ENCODE data around the gene COPS2.

Gene COPS2

DNA sequence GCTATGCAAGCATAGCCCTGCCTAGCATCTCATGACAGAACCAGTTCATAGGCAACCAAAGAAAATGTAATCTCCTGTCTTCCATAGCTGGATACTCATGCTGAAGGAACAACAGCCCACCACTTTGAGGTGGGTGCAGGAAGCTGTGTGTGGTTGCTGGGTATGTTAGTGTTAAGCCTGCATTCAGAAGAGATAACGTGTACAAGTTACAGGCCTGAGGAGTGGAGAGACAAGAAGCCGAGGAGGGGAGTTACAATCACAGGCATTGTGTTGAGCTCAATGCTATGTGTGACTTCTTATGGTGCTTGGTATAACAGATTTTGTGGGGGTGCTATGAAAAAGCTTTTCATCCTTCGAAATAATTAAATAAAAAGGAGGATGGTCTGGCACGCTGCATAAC lies 66.4 kb downstream of the COPS2 start:
- TF ChIP-seq, protein P1, sequence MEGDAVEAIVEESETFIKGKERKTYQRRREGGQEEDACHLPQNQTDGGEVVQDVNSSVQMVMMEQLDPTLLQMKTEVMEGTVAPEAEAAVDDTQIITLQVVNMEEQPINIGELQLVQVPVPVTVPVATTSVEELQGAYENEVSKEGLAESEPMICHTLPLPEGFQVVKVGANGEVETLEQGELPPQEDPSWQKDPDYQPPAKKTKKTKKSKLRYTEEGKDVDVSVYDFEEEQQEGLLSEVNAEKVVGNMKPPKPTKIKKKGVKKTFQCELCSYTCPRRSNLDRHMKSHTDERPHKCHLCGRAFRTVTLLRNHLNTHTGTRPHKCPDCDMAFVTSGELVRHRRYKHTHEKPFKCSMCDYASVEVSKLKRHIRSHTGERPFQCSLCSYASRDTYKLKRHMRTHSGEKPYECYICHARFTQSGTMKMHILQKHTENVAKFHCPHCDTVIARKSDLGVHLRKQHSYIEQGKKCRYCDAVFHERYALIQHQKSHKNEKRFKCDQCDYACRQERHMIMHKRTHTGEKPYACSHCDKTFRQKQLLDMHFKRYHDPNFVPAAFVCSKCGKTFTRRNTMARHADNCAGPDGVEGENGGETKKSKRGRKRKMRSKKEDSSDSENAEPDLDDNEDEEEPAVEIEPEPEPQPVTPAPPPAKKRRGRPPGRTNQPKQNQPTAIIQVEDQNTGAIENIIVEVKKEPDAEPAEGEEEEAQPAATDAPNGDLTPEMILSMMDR (conservative IDR thresholded peaks at IDR 0.05; ENCODE audit: low read length), result no peak
- no peak for DNase-seq (ENCODE audit: low read depth)
- H3K4me3 ChIP-seq (ENCODE audit: low read length), result no peak overlapping the region

DNA sequence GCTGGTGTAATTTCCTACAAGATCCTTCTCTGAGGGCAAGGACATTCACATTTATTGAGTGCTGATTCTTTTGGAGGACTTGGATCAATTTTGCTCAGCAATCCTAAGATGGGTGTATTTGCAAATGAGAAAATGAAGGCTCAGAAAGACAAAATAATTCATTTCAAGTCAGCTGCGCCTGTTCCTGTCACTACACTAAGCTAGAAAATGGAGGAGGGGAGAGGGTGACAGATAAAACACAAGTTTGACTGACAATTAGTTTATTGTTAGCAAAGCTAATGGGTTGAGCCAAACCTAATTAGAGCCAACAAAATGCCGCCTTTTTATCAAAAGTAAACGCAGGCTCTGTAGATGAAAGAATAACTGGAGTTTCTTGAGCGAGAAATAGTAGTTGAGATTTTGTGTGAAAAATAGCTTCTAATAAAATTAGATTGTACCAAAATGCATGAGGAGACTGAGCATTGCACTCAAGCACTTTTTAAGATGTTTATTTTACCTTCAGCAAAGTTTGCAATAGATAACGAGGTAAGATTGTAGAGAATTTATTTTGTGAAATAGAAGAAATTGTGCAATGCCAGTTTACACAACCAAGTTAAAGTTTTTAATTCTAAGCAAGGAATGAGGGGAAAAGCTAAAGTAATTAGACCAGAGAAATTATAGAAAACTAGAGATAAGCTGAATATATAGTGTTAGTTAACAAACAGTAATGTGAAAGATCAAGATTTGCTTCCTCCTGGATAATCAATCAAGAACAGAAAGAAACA lies 69.5 kb downstream of the COPS2 start:
- TF ChIP-seq, protein P1 (conservative IDR thresholded peaks at IDR 0.05; ENCODE audit: low read length), result no peak

DNA sequence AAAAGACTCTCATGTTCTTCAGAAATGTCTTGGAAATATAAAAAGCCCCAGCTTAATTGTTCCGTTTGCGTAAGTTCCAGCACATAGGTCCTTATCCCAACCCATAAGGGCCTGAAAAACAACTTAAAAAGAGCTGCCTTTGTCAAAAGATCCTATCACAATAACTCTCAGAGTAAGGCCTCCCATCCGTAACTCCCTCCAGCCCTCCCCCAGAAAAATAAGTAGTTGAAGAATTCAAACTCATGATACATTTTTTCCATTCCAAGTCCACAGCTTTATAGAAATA lies 71.2 kb downstream of the COPS2 start:
- TF ChIP-seq, protein P1 (conservative IDR thresholded peaks at IDR 0.05; ENCODE audit: low read length), result no peak
- no peak for DNase-seq (ENCODE audit: low read depth)
- H3K4me3 ChIP-seq (ENCODE audit: low read length), result no peak overlapping the region

More for the DNA sequence above, 69.5 kb downstream of the COPS2 start:
- no peak for DNase-seq (ENCODE audit: low read depth)
- H3K4me3 ChIP-seq (ENCODE audit: low read length), result no peak overlapping the region

DNA sequence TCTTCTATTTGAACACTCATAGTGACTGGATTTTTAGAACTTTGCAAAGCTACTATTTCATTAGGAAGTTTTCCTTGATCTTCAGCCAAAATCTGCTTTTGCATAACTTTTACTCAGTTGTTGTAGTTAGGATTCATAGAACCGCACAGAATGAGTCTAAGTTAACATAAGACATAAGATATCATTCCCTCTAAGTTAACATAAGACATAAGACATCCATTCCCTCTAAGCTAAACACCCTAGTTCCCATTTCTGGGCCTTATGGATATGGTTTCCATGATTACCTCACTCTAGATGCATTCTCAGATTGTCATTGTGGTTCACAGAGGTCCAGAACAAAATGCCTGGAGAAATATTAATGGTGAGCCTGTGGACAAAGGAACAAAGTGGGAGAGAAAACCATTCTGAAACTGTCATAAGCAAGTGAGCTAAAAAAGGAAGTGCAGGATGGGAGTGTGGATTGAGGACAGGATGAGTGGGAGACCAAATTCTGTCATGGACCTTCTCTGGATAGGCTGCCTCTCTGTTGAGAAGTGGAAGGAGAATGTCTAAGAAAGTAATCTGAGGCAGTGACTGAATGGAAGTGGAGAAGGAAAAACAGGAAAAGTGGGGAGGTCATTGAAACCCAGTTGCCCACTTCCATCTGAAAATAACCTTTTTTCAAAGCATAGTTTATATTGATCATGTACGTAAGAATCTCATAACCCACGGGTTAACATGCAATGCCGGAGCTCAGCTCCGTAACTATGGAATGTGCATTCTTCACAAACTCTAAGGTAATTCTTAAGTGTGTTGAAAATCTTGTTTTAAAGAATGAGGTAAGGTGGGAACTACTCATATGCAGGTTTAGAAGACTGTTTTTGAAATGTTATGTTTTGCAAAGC lies 71.8 kb downstream of the COPS2 start:
- H3K4me3 ChIP-seq (ENCODE audit: low read length), result no peak overlapping the region
- peak; percentile 72 for DNase-seq (ENCODE audit: low read depth)
- TF ChIP-seq, protein P1 (conservative IDR thresholded peaks at IDR 0.05; ENCODE audit: low read length), result no peak

DNA sequence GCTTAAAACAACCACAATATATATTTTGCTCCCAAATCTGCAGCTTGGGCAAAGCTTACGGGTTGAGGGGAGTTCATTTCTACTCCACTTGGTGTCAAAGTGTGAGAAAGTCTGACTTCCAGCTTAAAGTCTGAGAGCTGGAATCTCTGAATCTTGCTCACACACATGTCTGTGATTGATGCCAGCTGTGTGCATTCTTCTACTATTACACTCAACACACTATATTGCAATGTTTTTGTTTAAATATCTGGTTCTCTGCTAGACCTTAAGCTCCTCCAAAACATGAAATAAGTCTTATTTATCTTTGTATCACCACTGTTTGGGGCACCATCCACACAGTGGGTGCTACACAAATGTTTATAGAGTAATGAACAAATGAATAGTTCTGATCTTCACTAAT lies 72.4 kb downstream of the COPS2 start:
- DNase-seq (ENCODE audit: low read depth), result peak; percentile 92
- TF ChIP-seq, protein P1 (conservative IDR thresholded peaks at IDR 0.05; ENCODE audit: low read length), result no peak
- no peak overlapping the region for H3K4me3 ChIP-seq (ENCODE audit: low read length)

DNA sequence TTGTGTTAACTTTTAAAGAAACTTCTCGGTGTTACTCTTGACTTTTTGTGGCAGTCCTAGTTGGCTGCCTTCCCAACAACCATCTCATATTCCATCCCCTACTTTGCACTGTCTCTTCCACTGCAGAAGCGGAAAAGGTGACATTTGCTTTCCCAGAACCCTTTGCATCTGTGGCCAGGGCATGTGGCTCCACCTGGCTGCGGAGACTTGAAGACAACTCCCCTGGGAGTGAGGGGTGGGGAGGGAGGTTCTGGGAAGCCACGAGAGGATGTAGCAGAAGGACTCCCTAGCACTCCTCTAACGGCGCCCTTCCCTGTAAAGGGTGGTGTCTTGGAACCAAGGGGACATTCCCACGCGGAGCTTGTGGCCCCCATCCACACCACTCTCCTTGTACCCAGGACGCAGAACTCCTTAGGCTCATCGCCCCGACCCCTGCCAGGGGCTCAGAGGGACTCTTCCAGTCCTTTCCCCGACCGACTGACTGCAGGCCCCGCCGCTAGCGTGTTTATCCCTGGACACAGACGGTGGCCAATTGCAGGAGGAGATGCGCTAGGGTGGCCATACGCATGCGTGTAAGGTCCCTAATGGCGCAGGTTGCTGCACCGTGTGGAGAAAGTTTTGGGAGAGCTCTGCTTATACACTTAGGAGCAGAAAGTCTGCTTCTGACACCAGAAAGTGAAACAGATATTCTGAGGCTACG lies 75.9 kb downstream of the COPS2 start:
- TF ChIP-seq, protein P1 (conservative IDR thresholded peaks at IDR 0.05; ENCODE audit: low read length), result no peak
- no peak overlapping the region for H3K4me3 ChIP-seq (ENCODE audit: low read length)
- no peak for DNase-seq (ENCODE audit: low read depth)

All from AG10803 (cell line).